Neural cell (in vitro differentiated cells): ENCODE measurements around the gene FBXL15. TPM values are rescaled to one million over a fixed set of nuclear protein-coding genes. Genes with fewer than 3 reads are reported as not detected.
A peak's percentile ranks its signal among the peaks of the same experiment; 100 is the strongest.

Source experiments
- H2AFZ ChIP-seq: fragments of 200-600, 300-800 bp; sonication (generic), shearing (Covaris generic); 2 replicates; pipeline ENCODE4 v1.6.0; 2014; ENCODE audit warnings: low read depth, mild to moderate bottlenecking, antibody characterized with exemption, low read length, moderate library complexity
- H3F3A ChIP-seq: fragments of 200-600 bp; shearing (Covaris generic); 2 replicates; pipeline ENCODE4 v1.6.1; 2016; ENCODE audit warnings: mild to moderate bottlenecking, moderate library complexity, mixed read lengths, antibody characterized with exemption, low read length; ENCODE audit not compliant: insufficient read depth, poor library complexity, severe bottlenecking
- H3K27ac ChIP-seq: fragments of 200-600, 300-800 bp; sonication (generic), shearing (Covaris generic); 2 replicates; pipeline ENCODE4 v1.5.1; 2014; ENCODE audit warnings: mild to moderate bottlenecking, low read length, moderate library complexity
- H3K27me3 ChIP-seq: fragments of 300-800, 200-600 bp; sonication (generic), shearing (Covaris generic); 2 replicates; pipeline ENCODE4 v1.6.0; 2014; ENCODE audit warnings: mild to moderate bottlenecking, low read depth, low read length, moderate library complexity; ENCODE audit not compliant: insufficient read depth
- H3K36me3 ChIP-seq: fragments of 300-800, 200-600 bp; sonication (generic), shearing (Covaris generic); 2 replicates; pipeline ENCODE4 v1.5.1; 2014; ENCODE audit warnings: mild to moderate bottlenecking, antibody characterized with exemption, low read length, moderate library complexity; ENCODE audit not compliant: insufficient read depth
- H3K4me2 ChIP-seq: fragments of 300-800, 200-600 bp; sonication (generic), shearing (Covaris generic); 2 replicates; pipeline ENCODE4 v1.6.0; 2014; ENCODE audit warnings: mild to moderate bottlenecking, low read length
- H3K4me3 ChIP-seq: fragments of 300-800, 200-600 bp; sonication (generic), shearing (Covaris generic); 2 replicates; pipeline ENCODE4 v1.5.1; 2014; ENCODE audit warnings: mild to moderate bottlenecking, low read length, moderate library complexity
- H3K79me2 ChIP-seq: fragments of 200-600 bp; shearing (Covaris generic); replicated peaks from 2 replicates; pipeline ENCODE4 v1.6.0; 2014; ENCODE audit warnings: mild to moderate bottlenecking, low read length, moderate library complexity; ENCODE audit not compliant: insufficient read depth
- H3K9ac ChIP-seq: fragments of 300-800, 200-600 bp; sonication (generic), shearing (Covaris generic); 2 replicates; pipeline ENCODE4 v1.6.1; 2016; ENCODE audit warnings: mild to moderate bottlenecking, low read length, mixed read lengths
- H3K9me2 ChIP-seq: fragments of 200-600 bp; shearing (Covaris generic); 2 replicates; pipeline ENCODE4 v1.6.1; 2016; ENCODE audit warnings: mild to moderate bottlenecking, low read length, mixed read lengths; ENCODE audit not compliant: insufficient read depth
- H3K9me3 ChIP-seq: fragments of 200-600, 300-800 bp; sonication (generic), shearing (Covaris generic); 2 replicates; pipeline ENCODE4 v1.6.1; 2016; ENCODE audit warnings: mild to moderate bottlenecking, mixed run types, low read length, moderate library complexity, mixed read lengths
- H4K20me1 ChIP-seq: fragments of 200-600 bp; shearing (Covaris generic); 2 replicates; pipeline ENCODE4 v1.6.1; 2016; ENCODE audit warnings: mild to moderate bottlenecking, mixed run types; ENCODE audit not compliant: insufficient read depth
- EP300 ChIP-seq: fragments of 450-650 bp; conservative IDR thresholded peaks from 2 replicates; pipeline ENCODE4 v1.6.1; 2014; ENCODE audit warnings: antibody characterized with exemption, mild to moderate bottlenecking, moderate library complexity; ENCODE audit not compliant: poor library complexity, severe bottlenecking
- EZH2 ChIP-seq: fragments of 200-600, 300-800 bp; shearing (Covaris generic), sonication (generic); IDR thresholded peaks from 2 replicates; pipeline ENCODE4 v1.6.1; 2014; ENCODE audit warnings: antibody characterized with exemption, low read length, borderline replicate concordance, mild to moderate bottlenecking; ENCODE audit not compliant: insufficient read depth, poor library complexity, severe bottlenecking
- MXI1 ChIP-seq: fragments of 450-650 bp; conservative IDR thresholded peaks from 2 replicates; pipeline ENCODE4 v1.6.1; 2014; ENCODE audit warnings: antibody characterized with exemption, mild to moderate bottlenecking; ENCODE audit not compliant: poor library complexity, severe bottlenecking
- POLR2AphosphoS5 ChIP-seq: IDR thresholded peaks from 2 replicates; pipeline ENCODE4 v1.6.1; 2012
- RAD21 ChIP-seq: fragments of 450-650 bp; conservative IDR thresholded peaks from 2 replicates; pipeline ENCODE4 v1.6.1; 2014; ENCODE audit warnings: antibody characterized with exemption, mild to moderate bottlenecking, moderate library complexity
- SMC3 ChIP-seq: fragments of 450-650 bp; conservative IDR thresholded peaks from 2 replicates; pipeline ENCODE4 v1.6.1; 2014; ENCODE audit warnings: antibody characterized with exemption, mild to moderate bottlenecking, moderate library complexity; ENCODE audit not compliant: poor library complexity
- TAF1 ChIP-seq: IDR thresholded peaks from 2 replicates; pipeline ENCODE4 v1.6.1; 2012; ENCODE audit warnings: low read depth
- polyA plus RNA-seq: library from polyadenylated mRNA; depleted of rRNA; stranded (reverse); fragments of >200 nt; gene quantifications from 2 replicates; pipeline ENCODE4 v1.2.3, GENCODE V29; 2014
- TF ChIP-seq, protein P1 (sequence below): IDR thresholded peaks from 2 replicates; pipeline ENCODE4 v1.6.1; 2012; ENCODE audit warnings: borderline replicate concordance
- TF ChIP-seq, protein P2 (sequence below): fragments of 450-650 bp; IDR thresholded peaks from 2 replicates; pipeline ENCODE4 v1.5.1; 2014; ENCODE audit warnings: antibody characterized with exemption, mild to moderate bottlenecking, moderate library complexity; ENCODE audit not compliant: poor library complexity, severe bottlenecking

The FBXL15 gene
- polyA plus RNA-seq, 1 donor from 2014 or later: 37.8 TPM

DNA sequence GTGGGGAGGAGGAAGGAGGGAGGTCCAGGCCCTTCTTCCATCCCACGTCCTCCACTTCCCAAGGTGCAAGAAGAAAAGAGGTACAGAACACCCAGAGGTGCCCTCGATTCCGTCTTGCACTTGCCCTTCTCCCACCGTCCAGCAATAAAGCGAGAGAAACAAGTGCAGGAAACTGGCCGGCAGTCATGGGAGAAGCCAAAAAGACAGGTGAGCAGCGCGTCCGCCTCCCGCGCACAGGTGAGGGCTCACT lies 29.4 kb downstream of the FBXL15 start:
- peak overlapping the region; percentile 72 for H3K27ac ChIP-seq
- H2AFZ ChIP-seq: peak overlapping the region; percentile 52
- no peaks in the 10 kb centered on the region for H3K79me2 ChIP-seq

DNA sequence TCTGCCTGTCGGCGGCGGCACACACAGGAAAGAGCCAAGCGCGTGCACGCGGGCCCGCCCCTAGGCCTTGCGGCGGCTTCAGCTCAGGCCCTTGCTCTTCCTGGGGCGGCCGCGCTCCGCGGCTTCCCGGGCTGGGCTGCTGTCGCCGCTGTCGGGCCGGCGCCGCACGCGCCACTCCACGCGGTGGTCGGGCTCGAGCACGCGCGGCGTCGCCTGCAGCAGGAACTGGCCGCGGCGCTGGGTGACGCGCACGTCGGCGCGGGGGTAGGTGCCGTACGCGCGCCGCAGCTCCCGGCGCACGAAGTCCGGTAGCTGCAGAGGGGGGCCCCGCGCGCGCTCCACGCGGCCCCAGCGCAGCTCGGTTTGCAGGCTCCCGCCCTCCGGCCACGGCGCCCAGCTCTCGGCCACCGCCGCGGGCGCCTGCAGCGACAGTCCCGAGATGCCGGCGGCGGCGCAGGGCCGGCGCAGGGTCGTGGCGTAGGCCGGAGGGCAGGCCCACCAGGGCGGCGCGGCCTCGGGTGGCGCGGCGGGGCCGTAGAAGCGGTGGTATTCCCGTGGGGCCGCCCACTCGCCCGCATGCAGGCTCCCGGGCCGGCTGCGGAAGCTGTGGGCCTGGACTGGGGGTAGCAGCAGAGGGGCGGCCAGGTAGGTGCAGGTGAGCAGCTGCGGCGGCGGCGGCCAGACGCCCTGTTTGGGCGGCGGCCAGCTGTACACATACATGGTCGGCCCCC lies 29.9 kb downstream of the FBXL15 start:
- Histone ChIP-seq H3K27me3 (no peaks in the 10 kb centered on the region), H4K20me1 (no peaks in the 10 kb centered on the region), H2AFZ (peak overlapping the region; percentile 52), H3K36me3 (no peaks in the 10 kb centered on the region), H3K9me2 (no peaks in the 10 kb centered on the region), H3K79me2 (no peaks in the 10 kb centered on the region), H3K27ac (peak overlapping the region; percentile 72), H3K9me3 (no peaks in the 10 kb centered on the region), H3K9ac (peak overlapping the region; percentile 79), H3K4me3 (peak overlapping the region; percentile 79), H3F3A (no peaks in the 10 kb centered on the region), H3K4me2 (peak overlapping the region; percentile 52)
- TF ChIP-seq, protein P1, sequence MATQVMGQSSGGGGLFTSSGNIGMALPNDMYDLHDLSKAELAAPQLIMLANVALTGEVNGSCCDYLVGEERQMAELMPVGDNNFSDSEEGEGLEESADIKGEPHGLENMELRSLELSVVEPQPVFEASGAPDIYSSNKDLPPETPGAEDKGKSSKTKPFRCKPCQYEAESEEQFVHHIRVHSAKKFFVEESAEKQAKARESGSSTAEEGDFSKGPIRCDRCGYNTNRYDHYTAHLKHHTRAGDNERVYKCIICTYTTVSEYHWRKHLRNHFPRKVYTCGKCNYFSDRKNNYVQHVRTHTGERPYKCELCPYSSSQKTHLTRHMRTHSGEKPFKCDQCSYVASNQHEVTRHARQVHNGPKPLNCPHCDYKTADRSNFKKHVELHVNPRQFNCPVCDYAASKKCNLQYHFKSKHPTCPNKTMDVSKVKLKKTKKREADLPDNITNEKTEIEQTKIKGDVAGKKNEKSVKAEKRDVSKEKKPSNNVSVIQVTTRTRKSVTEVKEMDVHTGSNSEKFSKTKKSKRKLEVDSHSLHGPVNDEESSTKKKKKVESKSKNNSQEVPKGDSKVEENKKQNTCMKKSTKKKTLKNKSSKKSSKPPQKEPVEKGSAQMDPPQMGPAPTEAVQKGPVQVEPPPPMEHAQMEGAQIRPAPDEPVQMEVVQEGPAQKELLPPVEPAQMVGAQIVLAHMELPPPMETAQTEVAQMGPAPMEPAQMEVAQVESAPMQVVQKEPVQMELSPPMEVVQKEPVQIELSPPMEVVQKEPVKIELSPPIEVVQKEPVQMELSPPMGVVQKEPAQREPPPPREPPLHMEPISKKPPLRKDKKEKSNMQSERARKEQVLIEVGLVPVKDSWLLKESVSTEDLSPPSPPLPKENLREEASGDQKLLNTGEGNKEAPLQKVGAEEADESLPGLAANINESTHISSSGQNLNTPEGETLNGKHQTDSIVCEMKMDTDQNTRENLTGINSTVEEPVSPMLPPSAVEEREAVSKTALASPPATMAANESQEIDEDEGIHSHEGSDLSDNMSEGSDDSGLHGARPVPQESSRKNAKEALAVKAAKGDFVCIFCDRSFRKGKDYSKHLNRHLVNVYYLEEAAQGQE: no peak
- TF ChIP-seq TAF1 (no peak), EP300 (peak; percentile 38), RAD21 (peak; percentile 28), EZH2 (no peak), SMC3 (peak; percentile 30), MXI1 (peak; percentile 94), POLR2AphosphoS5 (peak; percentile 78)
- TF ChIP-seq, protein P2, sequence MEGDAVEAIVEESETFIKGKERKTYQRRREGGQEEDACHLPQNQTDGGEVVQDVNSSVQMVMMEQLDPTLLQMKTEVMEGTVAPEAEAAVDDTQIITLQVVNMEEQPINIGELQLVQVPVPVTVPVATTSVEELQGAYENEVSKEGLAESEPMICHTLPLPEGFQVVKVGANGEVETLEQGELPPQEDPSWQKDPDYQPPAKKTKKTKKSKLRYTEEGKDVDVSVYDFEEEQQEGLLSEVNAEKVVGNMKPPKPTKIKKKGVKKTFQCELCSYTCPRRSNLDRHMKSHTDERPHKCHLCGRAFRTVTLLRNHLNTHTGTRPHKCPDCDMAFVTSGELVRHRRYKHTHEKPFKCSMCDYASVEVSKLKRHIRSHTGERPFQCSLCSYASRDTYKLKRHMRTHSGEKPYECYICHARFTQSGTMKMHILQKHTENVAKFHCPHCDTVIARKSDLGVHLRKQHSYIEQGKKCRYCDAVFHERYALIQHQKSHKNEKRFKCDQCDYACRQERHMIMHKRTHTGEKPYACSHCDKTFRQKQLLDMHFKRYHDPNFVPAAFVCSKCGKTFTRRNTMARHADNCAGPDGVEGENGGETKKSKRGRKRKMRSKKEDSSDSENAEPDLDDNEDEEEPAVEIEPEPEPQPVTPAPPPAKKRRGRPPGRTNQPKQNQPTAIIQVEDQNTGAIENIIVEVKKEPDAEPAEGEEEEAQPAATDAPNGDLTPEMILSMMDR: peak; percentile 41

More for the DNA sequence above, 29.4 kb downstream of the FBXL15 start:
- H3K9ac ChIP-seq: peak overlapping the region; percentile 79
- H3K9me3 ChIP-seq: no peaks in the 10 kb centered on the region
- H3F3A ChIP-seq: no peaks in the 10 kb centered on the region
- TF ChIP-seq, protein P1: no peak
- no peak for TF ChIP-seq EP300
- TF ChIP-seq POLR2AphosphoS5: no peak
- TF ChIP-seq MXI1: no peak
- no peak for TF ChIP-seq SMC3
- peak; percentile 45 for TF ChIP-seq TAF1
- peak overlapping the region; percentile 52 for H3K4me2 ChIP-seq
- no peaks in the 10 kb centered on the region for H4K20me1 ChIP-seq
- H3K9me2 ChIP-seq: no peaks in the 10 kb centered on the region
- no peaks in the 10 kb centered on the region for H3K27me3 ChIP-seq
- H3K36me3 ChIP-seq: no peaks in the 10 kb centered on the region
- H3K4me3 ChIP-seq: peak overlapping the region; percentile 75
